Measurements from ENCODE around the gene NBR1. TPM values are rescaled to one million over a fixed set of nuclear protein-coding genes. Genes with fewer than 3 reads are reported as not detected.
"Not testable (repeated sequence)": the region's sequence is repeated elsewhere in the genome, so short reads cannot be mapped to it uniquely, and the experiment has no call there.

NBR1 gene
- total RNA-seq, 4 donors from 2014 or later, result 30.6 to 61.6 (median 42.0) TPM

DNA sequence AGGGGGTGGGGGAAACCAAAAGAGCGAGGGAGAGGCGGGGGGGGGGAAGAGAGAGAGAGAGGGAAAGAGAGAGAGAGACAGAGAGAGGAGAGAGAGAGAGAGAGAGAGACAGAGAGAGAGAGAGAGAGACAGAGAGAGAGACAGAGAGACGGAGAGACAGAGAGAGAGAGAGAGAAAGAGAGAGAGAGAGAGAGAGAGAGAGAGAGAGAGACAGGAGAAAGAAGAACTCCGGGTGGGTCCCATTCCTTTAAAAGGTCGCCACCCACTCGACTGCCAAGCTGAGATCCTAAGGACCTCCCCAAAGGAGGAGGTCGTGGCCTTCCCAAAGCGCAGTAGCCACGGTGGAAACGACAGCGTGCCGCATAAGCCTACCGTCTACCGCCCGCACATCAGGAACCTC lies 62.2 kb downstream of the NBR1 start:
- H3K36me3 ChIP-seq; H3K27ac ChIP-seq; H3K9me3 ChIP-seq; H3K27me3 ChIP-seq; DNase-seq; H3K4me3 ChIP-seq; H3K4me1 ChIP-seq; intact Hi-C loops (cut with DNase I): not testable (repeated sequence)
- WGBS, 2 donors, result no CpG with 5 or more reads among the region's 15 CpGs

DNA sequence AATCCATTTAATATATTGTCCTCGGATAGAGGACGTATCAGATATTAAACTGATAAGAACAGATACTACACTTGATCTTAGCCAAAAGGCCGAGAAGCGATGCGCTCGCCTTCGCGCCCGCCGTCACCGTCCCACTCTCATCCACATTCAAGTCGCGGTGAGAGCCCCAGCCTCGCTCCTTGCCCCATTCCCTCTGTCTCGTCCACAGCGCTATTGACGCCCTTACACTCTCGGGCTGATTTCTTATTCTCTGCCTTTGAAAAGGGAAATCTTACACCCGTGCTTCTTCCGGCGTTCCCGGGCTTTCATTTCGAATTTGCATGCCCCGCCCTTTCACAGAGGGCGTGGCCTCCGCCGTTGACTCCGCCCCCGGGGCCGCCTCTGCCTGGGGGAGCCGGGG lies 62.9 kb downstream of the NBR1 start, which contains the start of gene RNU2-1:
RNU2-1 (minus strand) TSS at position 101 of the 400 bp plus-strand sequence.
- H3K4me3 ChIP-seq; H3K27me3 ChIP-seq; H3K27ac ChIP-seq; H3K4me1 ChIP-seq; DNase-seq; H3K36me3 ChIP-seq; H3K9me3 ChIP-seq; intact Hi-C loops (cut with DNase I): not testable (repeated sequence)
- no CpG with 5 or more reads among the region's 31 CpGs for WGBS, 2 donors

DNA sequence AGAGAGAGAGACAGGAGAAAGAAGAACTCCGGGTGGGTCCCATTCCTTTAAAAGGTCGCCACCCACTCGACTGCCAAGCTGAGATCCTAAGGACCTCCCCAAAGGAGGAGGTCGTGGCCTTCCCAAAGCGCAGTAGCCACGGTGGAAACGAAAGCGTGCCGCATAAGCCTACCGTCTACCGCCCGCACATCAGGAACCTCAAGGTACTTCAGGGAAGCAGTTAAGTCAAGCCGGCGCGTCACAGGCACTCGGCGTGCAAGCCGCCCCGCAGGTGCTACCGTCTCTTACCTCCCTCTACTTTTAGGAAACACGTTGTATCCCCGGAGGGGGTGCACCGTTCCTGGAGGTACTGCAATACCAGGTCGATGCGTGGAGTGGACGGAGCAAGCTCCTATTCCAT lies 68.6 kb downstream of the NBR1 start:
- WGBS, 2 donors, result no CpG with 5 or more reads among the region's 26 CpGs
- intact Hi-C loops (cut with DNase I); H3K4me3 ChIP-seq; H3K4me1 ChIP-seq; H3K27ac ChIP-seq; H3K9me3 ChIP-seq; DNase-seq; H3K27me3 ChIP-seq; H3K36me3 ChIP-seq: not testable (repeated sequence)

DNA sequence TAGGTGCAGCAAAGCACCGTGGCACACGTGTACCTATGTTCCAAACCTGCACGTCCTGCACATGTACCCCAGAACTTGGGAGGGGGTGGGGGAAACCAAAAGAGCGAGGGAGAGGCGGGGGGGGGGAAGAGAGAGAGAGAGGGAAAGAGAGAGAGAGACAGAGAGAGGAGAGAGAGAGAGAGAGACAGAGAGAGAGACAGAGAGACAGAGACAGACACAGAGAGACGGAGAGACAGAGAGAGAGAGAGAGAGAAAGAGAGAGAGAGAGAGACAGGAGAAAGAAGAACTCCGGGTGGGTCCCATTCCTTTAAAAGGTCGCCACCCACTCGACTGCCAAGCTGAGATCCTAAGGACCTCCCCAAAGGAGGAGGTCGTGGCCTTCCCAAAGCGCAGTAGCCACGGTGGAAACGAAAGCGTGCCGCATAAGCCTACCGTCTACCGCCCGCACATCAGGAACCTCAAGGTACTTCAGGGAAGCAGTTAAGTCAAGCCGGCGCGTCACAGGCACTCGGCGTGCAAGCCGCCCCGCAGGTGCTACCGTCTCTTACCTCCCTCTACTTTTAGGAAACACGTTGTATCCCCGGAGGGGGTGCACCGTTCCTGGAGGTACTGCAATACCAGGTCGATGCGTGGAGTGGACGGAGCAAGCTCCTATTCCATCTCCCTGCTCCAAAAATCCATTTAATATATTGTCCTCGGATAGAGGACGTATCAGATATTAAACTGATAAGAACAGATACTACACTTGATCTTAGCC lies 69.8 kb downstream of the NBR1 start:
- H3K4me1 ChIP-seq; H3K4me3 ChIP-seq; H3K27ac ChIP-seq; DNase-seq; H3K27me3 ChIP-seq; intact Hi-C loops (cut with DNase I); H3K9me3 ChIP-seq; H3K36me3 ChIP-seq: not testable (repeated sequence)
- WGBS, 2 donors, result no CpG with 5 or more reads among the region's 34 CpGs

DNA sequence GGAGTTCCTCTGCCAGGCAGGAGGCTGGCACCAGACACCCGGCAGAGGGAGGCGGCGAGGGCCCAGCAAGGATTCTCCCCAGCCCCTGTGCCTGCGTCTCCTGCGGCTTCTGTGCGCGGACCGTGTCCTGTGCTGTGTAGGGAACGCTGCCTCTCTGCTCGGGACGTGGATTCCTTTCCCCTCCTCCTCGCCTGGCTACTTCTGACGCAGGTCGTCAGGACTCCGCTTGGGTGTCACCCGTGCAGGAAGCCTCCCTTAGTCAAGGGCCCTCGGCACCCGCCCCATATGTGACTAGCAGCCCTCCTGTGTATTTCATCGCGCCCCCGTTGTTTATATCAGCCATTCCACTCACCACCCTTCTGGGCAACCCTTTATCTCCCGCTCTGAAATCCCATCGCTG lies 75.4 kb downstream of the NBR1 start:
- H3K4me1 ChIP-seq; H3K36me3 ChIP-seq; intact Hi-C loops (cut with DNase I); DNase-seq; H3K27me3 ChIP-seq; H3K9me3 ChIP-seq: not testable (repeated sequence)
- H3K4me3 ChIP-seq, result peak overlapping the region in 3 of 4 donors; percentile 25 to 56 (median 31)
- H3K27ac ChIP-seq, result peak overlapping the region in 3 of 4 donors; percentile 54 to 80 (median 63)
- 6 to 12% methylated on average over 17 to 18 of the region's 23 CpGs for WGBS, 2 donors

Small RNAs within 50 kb of the gene (small RNA-seq; reads per million reads assigned to genes)
- gene AC060780.2 (0 reads per million in 4 donors), gene AC060780.3 (0 reads per million in 4 donors), gene AC135721.1 (0 reads per million in 4 donors), gene RF00004 (0 reads per million in 4 donors), gene RNU2-1 (0 reads per million in 4 donors)

Other genes starting within 250 kb of the NBR1 start
- gene AARSD1, start 206.8 kb upstream of the NBR1 start, total RNA-seq, result 10 to 100 TPM; 14.2 to 25.9 (median 22.6) TPM
- 1 to 10 TPM in 1 of 4 donors, under 1 TPM in 1, not detected in 2; 0.27 to 1.1 TPM for gene PTGES3L, start 191.1 kb upstream of the NBR1 start, total RNA-seq
- gene RUNDC1, start 190.6 kb upstream of the NBR1 start, total RNA-seq, result 1 to 10 TPM; 7.4 to 9.8 (median 8.5) TPM
- gene RPL27, start 172.8 kb upstream of the NBR1 start, total RNA-seq, result 1,000 to 10,000 TPM in 3 of 4 donors, 100 to 1,000 TPM in 1; 775 to 1,810 (median 1,289) TPM
- gene IFI35, start 164.4 kb upstream of the NBR1 start, total RNA-seq, result 10 to 100 TPM in 3 of 4 donors, 1 to 10 TPM in 1; 5.9 to 24.4 (median 13.6) TPM
- 100 to 1,000 TPM in 3 of 4 donors, 10 to 100 TPM in 1; 50.5 to 154 (median 110) TPM for gene VAT1, start 148.8 kb upstream of the NBR1 start, total RNA-seq
- gene RND2, start 146.0 kb upstream of the NBR1 start, total RNA-seq, result under 1 TPM in 3 of 4 donors, not detected in 1; 0.30 to 0.76 (median 0.53) TPM
- 10 to 100 TPM in 2 of 4 donors, 1 to 10 TPM in 2; 6.3 to 20.7 (median 9.8) TPM for gene BRCA1, start 45.9 kb upstream of the NBR1 start, total RNA-seq
- 1 to 10 TPM in 3 of 4 donors, under 1 TPM in 1; 0.27 to 2.5 (median 1.6) TPM for gene TMEM106A, start 40.7 kb downstream of the NBR1 start, total RNA-seq
- gene CCDC200, start 57.4 kb downstream of the NBR1 start, total RNA-seq, result not detected
- not detected for gene RNU2-1, start 62.8 kb downstream of the NBR1 start, total RNA-seq
- gene ARL4D, start 227.8 kb downstream of the NBR1 start, total RNA-seq, result 10 to 100 TPM; 54.2 to 94.1 (median 61.5) TPM

All from esophagus squamous epithelium (tissue), 5 donors.